Testis (tissue), 3 donors: Measurements from ENCODE around the gene SLC6A5. TPM values are rescaled to one million over a fixed set of nuclear protein-coding genes. Genes with fewer than 3 reads are reported as not detected.

Experiments used
- DNase-seq: peaks from one replicate; pipeline ENCODE4 v3.0.0-alpha.2; 2019
- H3K27ac ChIP-seq, 2 donors: fragments of 200-600 bp; sonication (generic); one replicate each; pipeline ENCODE4 v1.5.1; 2019
- H3K27me3 ChIP-seq: fragments of 200-600 bp; sonication (generic); one replicate; pipeline ENCODE4 v1.5.1; 2019
- H3K36me3 ChIP-seq: fragments of 200-600 bp; sonication (generic); one replicate; pipeline ENCODE4 v1.5.1; 2017; ENCODE audit warnings: low read depth; ENCODE audit errors: missing control alignments
- H3K4me1 ChIP-seq: fragments of 200-600 bp; sonication (generic); one replicate; pipeline ENCODE4 v1.5.1; 2019
- H3K4me3 ChIP-seq, 2 donors: fragments of 200-600 bp; sonication (generic); one replicate each; pipeline ENCODE4 v1.5.1; 2017 to 2019
- H3K9me3 ChIP-seq: fragments of 200-600 bp; sonication (generic); one replicate; pipeline ENCODE4 v1.5.1; 2017
- CTCF ChIP-seq, 3 experiments: fragments of 450-650 bp in 2 of 3; fragments of 200-600 bp in 1 of 3; sonication (generic) in 1 of 3; IDR thresholded peaks; one replicate each; pipeline ENCODE4 v1.5.1; 2016 to 2019; ENCODE audit warnings: antibody characterized with exemption in 3 of 3, mild to moderate bottlenecking in 2 of 3, moderate library complexity in 1 of 3
- POLR2A ChIP-seq: fragments of 450-650 bp; IDR thresholded peaks from one replicate; pipeline ENCODE4 v1.6.1; 2017; ENCODE audit warnings: antibody characterized with exemption, mild to moderate bottlenecking, moderate library complexity
- WGBS, 2 donors: methylation state at CpG; one replicate each; pipeline ENCODE4 v1.1.5; 2018; 5-methylcytosine and 5-hydroxymethylcytosine counted together
- intact Hi-C: fragments of 100-400 bp; cut with DNase I; formaldehyde crosslinking; loops from one replicate; pipeline ENCODE4 v1.15.1; 2023; ENCODE audit warnings: low total_unique reads
- polyA plus RNA-seq: library from polyadenylated mRNA; stranded (reverse); fragments of 350-450 nt; fragmentation: Illumina TruSeq; extraction: RNeasy Lipid Tissue Mini Kit (QIAGEN cat#74804); gene quantifications from one replicate; pipeline ENCODE4 v1.2.3, GENCODE V29; 2014; ENCODE audit warnings: low read depth, low replicate concordance; ENCODE audit not compliant: insufficient read depth
- total RNA-seq, 2 donors: library from RNA; depleted of rRNA; stranded (reverse); fragments of >200 nt; gene quantifications; one replicate each; pipeline ENCODE4 v1.2.3, GENCODE V29; 2016

Gene SLC6A5
- total and polyA plus RNA-seq, 3 donors from 2014 or later, result 1.5 to 2.1 (median 1.9) TPM

- intact Hi-C loops, result no loop called here
- Histone ChIP-seq H3K4me1 (no peaks in the 10 kb centered on the region), H3K36me3 (no peaks in the 10 kb centered on the region), H3K9me3 (no peaks in the 10 kb centered on the region), H3K27me3 (no peaks in the 10 kb centered on the region), H3K4me3 (no peak overlapping the region), H3K27ac (no peak overlapping the region)
- 44 to 69% methylated on average over 2 of the region's 2 CpGs for WGBS, 2 donors
- no peak for DNase-seq
- no peak for TF ChIP-seq POLR2A
- TF ChIP-seq CTCF (IDR thresholded peaks at IDR 0.05), result no peak
Observed at GRCh38 chr11:20611445-20611844, 12.0 kb downstream of the SLC6A5 start.

- no peak overlapping the region for H3K4me3 ChIP-seq
- no peak overlapping the region for H3K27ac ChIP-seq
- H3K9me3 ChIP-seq, result no peaks in the 10 kb centered on the region
- H3K27me3 ChIP-seq, result no peaks in the 10 kb centered on the region
- H3K36me3 ChIP-seq, result no peaks in the 10 kb centered on the region
- no peaks in the 10 kb centered on the region for H3K4me1 ChIP-seq
- no peak for DNase-seq
- intact Hi-C loops, result no loop called here
- 81 to 87% methylated on average over 4 of the region's 4 CpGs for WGBS, 2 donors
- no peak for TF ChIP-seq POLR2A
- no peak for TF ChIP-seq CTCF (IDR thresholded peaks at IDR 0.05)
Observed at GRCh38 chr11:20611892-20612291, 12.5 kb downstream of the SLC6A5 start.

- Histone ChIP-seq H3K27me3 (no peaks in the 10 kb centered on the region), H3K36me3 (no peaks in the 10 kb centered on the region), H3K4me3 (no peak overlapping the region), H3K4me1 (no peaks in the 10 kb centered on the region), H3K9me3 (no peaks in the 10 kb centered on the region), H3K27ac (no peak overlapping the region)
- no peak for DNase-seq
- intact Hi-C loops, result no loop called here
- TF ChIP-seq CTCF (IDR thresholded peaks at IDR 0.05) (no peak), POLR2A (no peak)
- 50 to 56% methylated on average over 3 of the region's 3 CpGs for WGBS, 2 donors
Observed at GRCh38 chr11:20612416-20612815, 13.0 kb downstream of the SLC6A5 start.

GRCh38 chr11:20616920-20617319 lies 17.5 kb downstream of the SLC6A5 start:
- WGBS, 2 donors, result 48 to 72% methylated on average over 4 to 5 of the region's 5 CpGs
- Histone ChIP-seq H3K9me3 (no peaks in the 10 kb centered on the region), H3K36me3 (no peaks in the 10 kb centered on the region), H3K27ac (no peak overlapping the region), H3K4me3 (no peak overlapping the region), H3K4me1 (no peaks in the 10 kb centered on the region), H3K27me3 (no peaks in the 10 kb centered on the region)
- no peak for DNase-seq
- intact Hi-C loops, result no loop called here
- TF ChIP-seq CTCF (IDR thresholded peaks at IDR 0.05) (no peak), POLR2A (no peak)

- intact Hi-C loops, result no loop called here
- no peak overlapping the region for H3K4me3 ChIP-seq
- no peaks in the 10 kb centered on the region for H3K36me3 ChIP-seq
- H3K27me3 ChIP-seq, result no peaks in the 10 kb centered on the region
- H3K9me3 ChIP-seq, result no peaks in the 10 kb centered on the region
- DNase-seq, result no peak
- H3K27ac ChIP-seq, result no peak overlapping the region
- H3K4me1 ChIP-seq, result no peaks in the 10 kb centered on the region
- 60 to 67% methylated on average over 4 of the region's 4 CpGs for WGBS, 2 donors
- TF ChIP-seq POLR2A (no peak), CTCF (IDR thresholded peaks at IDR 0.05) (no peak)
Observed at GRCh38 chr11:20617346-20618005, 18.1 kb downstream of the SLC6A5 start.
